GM21381 (cell line): ENCODE measurements around the gene TCHP.
A peak's percentile ranks its signal among the peaks of the same experiment; 100 is the strongest.

Experiments used
- ATAC-seq: cut with Tn5 transposase; IDR thresholded peaks from one replicate; pipeline ENCODE4 v1.9.1; 2021; ENCODE audit warnings: mild to moderate bottlenecking, moderate library complexity; ENCODE audit not compliant: unreplicated experiment

TCHP gene

DNA sequence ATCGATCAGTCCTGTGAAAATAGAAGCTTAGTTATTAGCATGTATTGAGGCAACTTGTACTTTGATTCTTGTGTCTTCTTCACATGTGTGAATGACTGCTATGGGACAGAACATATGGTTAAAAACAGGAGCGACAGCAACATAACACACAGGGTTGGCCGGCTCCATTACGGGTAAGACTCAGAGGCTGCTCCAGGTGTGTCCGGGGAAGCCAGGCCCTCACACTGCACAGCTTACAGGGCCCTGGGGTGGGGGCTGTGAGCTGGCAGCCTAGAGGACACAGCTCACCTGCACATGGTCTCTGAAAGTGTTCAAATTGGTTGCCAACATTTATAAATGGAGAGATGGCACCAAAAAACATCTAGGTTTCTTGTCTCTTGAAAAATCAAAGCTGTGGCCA is 31.1 kb downstream of the TCHP start:
- no peak for ATAC-seq

DNA sequence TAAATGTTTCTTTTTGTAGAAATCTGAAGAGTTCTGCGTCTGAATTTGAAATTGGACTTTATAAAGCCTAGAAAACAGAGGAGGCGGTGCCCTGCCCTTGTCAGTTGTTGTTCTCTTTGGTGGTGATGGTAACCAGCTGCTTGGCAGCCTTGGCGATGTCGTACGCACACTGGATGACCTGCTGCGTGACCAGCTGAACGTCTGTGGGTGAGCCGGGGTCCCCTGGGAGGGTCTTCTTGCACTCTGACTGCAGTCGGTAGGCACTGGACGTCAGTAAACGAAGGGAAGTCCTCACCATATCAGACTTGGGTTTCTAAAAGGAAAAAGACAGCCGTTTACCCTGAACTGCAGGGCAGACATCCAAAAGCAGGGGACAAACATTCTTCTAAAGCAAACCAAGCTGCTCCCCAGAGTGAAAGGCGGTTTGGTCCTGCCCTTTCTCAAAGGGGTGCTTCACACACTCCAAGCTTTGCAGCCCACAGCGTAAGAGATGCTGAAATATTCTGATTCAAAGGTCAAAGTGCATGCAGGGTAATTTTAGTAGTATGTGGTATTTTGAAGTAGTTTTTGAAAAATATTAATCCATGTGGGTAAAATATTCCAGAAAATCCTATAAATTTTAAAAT is 32.9 kb downstream of the TCHP start:
- ATAC-seq: no peak

DNA sequence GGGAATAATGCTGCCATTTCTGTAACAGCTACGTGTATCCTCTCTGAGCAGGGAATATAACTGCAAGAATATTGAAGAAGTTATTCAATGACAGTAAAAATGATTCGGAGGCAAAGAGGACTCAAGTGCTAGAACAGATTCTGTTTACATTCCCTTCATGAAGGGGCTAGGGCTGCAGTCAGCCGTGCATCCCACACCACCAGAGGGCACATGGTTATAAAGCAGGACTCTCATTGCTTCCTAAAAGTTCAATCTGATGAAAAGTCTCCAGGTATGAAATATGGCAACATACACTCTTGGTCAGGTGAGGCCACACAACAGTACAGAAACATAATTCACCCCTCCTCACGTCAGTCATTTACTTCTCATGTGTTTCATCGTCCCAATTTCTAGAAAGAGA is 34.0 kb downstream of the TCHP start:
- no peak for ATAC-seq

GRCh38 chr12:109937371-109937770 is 37.3 kb downstream of the TCHP start:
- no peak for ATAC-seq

GRCh38 chr12:109938947-109939346 is 38.9 kb downstream of the TCHP start:
- no peak for ATAC-seq

GRCh38 chr12:109939504-109939903 is 39.4 kb downstream of the TCHP start:
- no peak for ATAC-seq

GRCh38 chr12:109940339-109940923 is 40.4 kb downstream of the TCHP start:
- ATAC-seq: no peak

DNA sequence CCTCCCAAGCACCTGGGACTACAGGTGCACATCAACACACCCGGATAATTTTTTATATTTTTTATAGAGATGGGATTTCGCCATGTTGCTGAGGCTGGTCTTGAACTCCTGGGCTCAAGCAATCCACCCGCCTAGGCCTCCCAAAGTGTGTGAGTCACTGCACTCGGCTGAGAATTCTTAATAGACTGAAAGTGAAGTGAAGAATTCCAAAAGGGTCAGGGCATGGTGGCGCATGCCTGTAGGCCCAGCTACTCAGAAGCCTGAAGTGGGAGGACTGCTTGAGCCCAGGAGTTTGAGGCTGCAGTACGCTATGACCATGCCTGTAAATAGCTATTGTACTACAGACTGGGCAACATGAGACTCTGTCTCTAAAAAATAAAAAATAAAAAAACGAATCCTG is 43.7 kb downstream of the TCHP start:
- ATAC-seq: no peak

DNA sequence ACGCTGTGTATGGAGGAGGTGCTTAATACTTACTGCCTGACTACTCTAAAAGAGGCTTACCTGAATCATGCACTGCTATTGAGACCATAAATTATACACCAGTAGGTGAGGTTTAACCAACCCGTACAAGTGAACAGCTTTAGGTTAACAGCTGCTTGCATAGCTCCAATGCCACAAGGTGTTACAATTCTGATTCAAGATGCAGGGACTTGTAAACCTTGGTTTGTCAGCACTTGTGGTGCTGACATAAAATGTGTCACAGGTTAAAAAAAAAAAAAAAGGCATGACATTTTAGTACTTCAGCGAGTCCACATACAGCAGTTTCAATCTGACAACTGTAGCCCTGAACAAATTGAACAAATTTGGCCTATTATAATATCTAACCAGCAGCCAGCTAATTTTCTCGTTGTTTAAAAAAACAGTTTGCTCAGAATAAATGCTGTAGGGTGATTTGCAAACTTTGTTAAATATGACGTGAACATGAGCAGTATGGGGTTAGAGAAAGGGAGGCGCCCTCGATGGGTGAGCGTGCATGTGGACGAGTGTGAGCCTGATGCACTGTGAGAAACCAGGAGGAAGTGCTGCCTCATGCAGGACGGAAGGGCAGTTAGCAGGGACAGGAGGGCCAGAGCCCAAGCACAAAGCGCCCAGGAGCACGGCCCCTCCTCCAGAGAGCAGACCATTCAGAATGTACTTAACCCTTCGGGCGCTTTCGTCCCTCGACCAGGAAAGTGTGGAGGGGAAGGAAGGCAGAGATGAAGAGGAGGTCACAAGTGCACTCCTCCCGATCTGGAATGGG is 44.7 kb downstream of the TCHP start:
- no peak for ATAC-seq

- no peak for ATAC-seq
Observed at GRCh38 chr12:109946505-109946904, 46.4 kb downstream of the TCHP start.

GRCh38 chr12:109946913-109947312 is 46.8 kb downstream of the TCHP start:
- no peak for ATAC-seq

DNA sequence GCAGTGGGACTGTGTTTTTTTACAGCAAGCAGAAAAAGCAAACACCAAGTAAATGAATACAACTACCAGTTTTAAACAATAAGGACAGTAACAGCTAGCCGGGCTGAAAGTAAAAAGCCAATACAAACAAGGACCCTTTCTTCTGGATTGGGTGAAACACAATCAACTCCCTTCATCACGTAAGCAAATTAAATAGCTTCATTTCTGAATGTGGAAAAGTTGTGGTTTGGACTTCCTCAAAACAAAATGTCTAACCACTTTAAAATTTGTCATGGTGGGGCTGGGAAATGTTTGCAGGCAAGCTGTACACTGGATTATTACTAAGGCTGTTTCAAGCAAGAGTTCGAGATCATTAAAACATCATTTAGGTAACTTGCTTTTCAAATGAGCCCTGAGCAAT is 47.4 kb downstream of the TCHP start:
- no peak for ATAC-seq

GRCh38 chr12:109948368-109948767 is 48.3 kb downstream of the TCHP start:
- no peak for ATAC-seq

DNA sequence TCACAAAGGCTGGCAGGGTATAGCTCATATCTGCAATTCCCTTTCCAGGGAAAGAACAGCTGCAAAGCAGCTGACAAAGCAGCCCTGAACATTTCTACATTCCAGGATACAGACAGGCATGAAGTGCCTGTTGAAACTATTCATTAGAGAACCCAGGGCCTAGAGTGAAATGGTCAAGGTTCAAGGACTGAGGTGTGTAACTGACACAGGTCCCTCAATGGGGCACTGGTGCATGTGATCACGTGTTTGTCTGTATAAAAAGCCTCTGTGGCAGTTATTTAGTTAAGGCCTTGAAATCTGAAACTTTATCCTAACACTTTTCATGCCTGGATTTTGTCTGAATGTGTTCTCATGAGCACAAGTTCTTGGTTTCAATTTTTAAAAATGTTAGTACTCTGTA is 49.0 kb downstream of the TCHP start:
- ATAC-seq: no peak

DNA sequence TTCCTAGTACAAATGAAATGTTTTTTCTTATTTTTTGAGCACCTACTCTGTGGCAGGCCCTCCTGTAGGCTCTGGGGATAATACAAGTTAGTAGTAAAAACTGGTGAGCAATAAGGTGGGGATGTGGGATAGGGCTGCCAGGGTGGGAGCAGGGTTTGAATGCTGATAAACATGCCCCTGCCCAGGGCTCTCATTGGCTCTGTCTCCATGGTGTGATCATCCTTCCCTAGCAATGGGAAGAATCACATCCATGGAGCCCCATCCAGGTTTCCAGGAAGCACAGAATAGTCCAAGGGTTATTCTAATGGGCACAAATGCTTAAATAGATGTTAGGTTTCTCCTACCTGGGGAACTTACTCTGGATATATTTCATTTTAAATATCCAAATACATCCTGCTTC is 50.6 kb downstream of the TCHP start:
- no peak for ATAC-seq

- no peak for ATAC-seq
Observed at GRCh38 chr12:109951136-109951535, 51.1 kb downstream of the TCHP start.

DNA sequence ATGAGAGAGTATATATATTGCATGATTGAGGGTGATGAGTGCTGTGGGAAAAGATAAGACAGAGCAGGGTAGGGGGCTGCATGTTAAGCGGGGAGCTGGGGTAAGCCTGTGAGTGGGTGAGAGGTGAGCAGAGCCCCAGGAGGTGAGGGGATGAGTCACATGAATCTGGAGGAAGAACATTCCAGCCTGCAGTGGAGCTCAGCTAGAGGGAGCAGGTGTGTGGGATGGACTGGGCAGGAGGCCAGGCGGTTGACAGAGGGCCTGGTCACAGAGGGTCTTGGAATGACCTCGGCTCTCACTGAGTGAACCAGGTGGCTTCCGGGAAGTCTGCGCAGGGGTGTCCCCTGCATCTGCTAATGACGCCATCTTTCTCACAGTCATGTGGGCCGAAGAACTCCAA is 51.7 kb downstream of the TCHP start:
- ATAC-seq: no peak

DNA sequence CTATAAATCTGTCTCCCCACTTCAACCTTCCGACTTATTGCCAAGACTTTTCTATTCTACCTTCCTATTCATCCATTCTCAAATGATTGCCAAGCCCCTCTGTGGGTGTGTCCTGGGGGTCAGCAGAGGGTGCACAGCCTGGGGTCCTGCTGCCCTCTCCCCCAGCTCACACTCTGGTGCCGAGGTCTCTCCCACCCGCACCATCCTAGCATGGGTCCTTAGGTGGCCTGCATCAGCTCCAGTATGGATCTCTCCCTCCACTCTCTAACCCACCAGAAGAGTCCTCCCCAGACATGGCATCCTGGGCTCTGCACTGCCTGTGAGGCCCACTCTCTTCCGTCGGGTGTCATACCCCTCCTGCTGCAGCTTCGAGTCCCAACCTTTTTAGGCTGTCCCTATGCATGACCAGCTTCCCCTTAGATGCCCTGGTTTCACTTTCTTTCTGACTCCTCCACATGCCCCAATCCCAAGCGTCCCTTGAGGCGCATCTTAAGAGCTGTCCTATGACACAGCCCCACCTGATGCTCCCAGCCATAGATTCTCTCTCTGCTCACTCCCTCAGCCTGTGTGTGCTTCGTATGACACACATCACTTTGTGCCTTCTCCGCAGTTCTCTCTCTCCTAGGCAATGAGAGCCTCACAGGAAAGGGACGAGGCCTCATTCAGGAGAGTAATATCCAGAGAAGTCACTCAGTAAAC is 52.2 kb downstream of the TCHP start:
- peak; percentile 50 for ATAC-seq

GRCh38 chr12:109952873-109953272 is 52.8 kb downstream of the TCHP start:
- no peak for ATAC-seq

DNA sequence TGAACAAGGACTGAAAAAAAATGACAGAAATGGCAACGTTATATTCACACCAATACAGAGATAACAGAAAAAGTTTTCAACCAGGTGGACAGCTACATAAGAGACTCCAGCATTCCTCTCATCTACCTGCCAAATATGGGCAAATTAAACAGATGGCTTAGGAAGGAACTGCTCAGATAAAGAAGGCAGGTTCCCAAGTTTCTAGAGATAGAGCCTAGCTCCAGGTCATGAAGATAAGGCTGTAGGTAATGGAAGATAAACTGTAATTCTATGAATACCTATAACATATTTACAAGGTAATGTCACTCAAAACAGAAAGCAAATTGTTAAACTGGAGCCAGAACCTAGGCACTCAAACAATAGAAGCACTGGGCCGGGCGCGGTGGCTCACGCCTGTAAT is 53.6 kb downstream of the TCHP start:
- ATAC-seq: no peak

GRCh38 chr12:109958374-109958773 is 58.3 kb downstream of the TCHP start:
- ATAC-seq: no peak
